ENCODE measurements around the gene KCTD12.

DNA sequence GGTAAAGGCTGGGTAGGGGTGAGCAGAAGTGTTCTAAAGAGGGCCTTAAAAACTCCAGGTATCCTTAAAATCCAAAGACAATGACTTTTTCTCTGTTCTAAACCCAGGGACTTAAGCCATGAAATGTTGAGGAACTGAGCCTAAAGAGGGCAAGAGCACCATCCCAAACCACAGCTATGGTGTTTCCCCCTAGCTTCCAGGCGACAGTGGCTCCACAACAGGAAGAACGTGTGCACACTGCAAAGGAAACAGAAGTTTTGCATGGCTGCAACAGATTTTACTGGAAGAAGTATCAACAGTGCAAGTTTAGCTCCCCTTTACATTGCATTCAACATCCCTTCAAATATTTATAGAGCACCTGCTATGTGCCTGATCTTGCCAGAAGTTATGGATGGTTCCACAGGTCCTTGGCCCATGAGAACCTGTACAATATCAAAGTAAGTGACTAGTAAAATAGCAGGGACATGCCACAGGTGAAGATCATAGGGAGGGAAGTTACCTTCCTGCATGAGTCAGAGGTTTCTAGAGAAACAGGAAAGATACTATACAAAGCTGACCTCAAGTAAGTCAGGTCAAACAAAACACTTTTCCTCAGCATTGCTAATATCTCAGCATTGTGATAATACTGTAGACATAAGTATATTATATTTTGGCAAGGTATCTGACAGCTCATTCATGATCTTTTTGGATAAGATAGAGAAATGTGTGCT, 8.4 kb upstream of the KCTD12 start:
- TF ChIP-seq, protein P1, sequence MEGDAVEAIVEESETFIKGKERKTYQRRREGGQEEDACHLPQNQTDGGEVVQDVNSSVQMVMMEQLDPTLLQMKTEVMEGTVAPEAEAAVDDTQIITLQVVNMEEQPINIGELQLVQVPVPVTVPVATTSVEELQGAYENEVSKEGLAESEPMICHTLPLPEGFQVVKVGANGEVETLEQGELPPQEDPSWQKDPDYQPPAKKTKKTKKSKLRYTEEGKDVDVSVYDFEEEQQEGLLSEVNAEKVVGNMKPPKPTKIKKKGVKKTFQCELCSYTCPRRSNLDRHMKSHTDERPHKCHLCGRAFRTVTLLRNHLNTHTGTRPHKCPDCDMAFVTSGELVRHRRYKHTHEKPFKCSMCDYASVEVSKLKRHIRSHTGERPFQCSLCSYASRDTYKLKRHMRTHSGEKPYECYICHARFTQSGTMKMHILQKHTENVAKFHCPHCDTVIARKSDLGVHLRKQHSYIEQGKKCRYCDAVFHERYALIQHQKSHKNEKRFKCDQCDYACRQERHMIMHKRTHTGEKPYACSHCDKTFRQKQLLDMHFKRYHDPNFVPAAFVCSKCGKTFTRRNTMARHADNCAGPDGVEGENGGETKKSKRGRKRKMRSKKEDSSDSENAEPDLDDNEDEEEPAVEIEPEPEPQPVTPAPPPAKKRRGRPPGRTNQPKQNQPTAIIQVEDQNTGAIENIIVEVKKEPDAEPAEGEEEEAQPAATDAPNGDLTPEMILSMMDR (IDR thresholded peaks at IDR 0.05; ENCODE audit: extremely low read depth in 1 of 2, insufficient read depth in 1 of 2, low read depth in 1 of 2, low read length in 2 of 2) = no peak
- no peak for TF ChIP-seq MYC (IDR thresholded peaks at IDR 0.05; ENCODE audit: low read depth, low read length)
- no peak for TF ChIP-seq EZH2 (IDR thresholded peaks at IDR 0.05; ENCODE audit: borderline replicate concordance, low read depth, low read length, severe bottlenecking)
- TF ChIP-seq POLR2A (IDR thresholded peaks at IDR 0.05; ENCODE audit: low read depth, low read length) = no peak
- no peak for TF ChIP-seq JUN (IDR thresholded peaks at IDR 0.05; ENCODE audit: borderline replicate concordance, insufficient read depth, insufficient read length, low read depth)
- no peak for TF ChIP-seq POLR2AphosphoS5 (IDR thresholded peaks at IDR 0.05; ENCODE audit: insufficient read depth, low read depth, low read length)
- TF ChIP-seq, protein P2, sequence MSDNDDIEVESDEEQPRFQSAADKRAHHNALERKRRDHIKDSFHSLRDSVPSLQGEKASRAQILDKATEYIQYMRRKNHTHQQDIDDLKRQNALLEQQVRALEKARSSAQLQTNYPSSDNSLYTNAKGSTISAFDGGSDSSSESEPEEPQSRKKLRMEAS (IDR thresholded peaks at IDR 0.05; ENCODE audit: insufficient read depth, insufficient read length) = no peak

Data from endothelial cell of umbilical vein (primary cell).